ENCODE measurements around the gene YJU2. TPM values are rescaled to one million over a fixed set of nuclear protein-coding genes. Genes with fewer than 3 reads are reported as not detected.

The YJU2 gene
- total RNA-seq (10 to 100 TPM; 12.5 to 25.2 TPM), polyA plus RNA-seq (ENCODE audit: insufficient read length in 2 of 2) (10 to 100 TPM; 26.6 to 27.0 TPM)
- long read RNA-seq, donor 1, transcript YJU2-201 (8 exons, 1,434 nt): major isoform, 12 of 12 reads
- long read RNA-seq, donor 1, partial matches to known transcripts: 0 of 12 reads
- long read RNA-seq, donor 1, other reads (novel, unspliced or antisense): 0 of 12 reads
- long read RNA-seq, donor 2, partial matches to known transcripts: 0 of 1 reads
- long read RNA-seq, donor 2, other reads (novel, unspliced or antisense): 0 of 1 reads
- long read RNA-seq, donor 3, transcript YJU2-201 (8 exons, 1,434 nt): major isoform, 7 of 23 reads
- long read RNA-seq, donor 3, partial matches to known transcripts: 16 of 23 reads
- long read RNA-seq, donor 3, other reads (novel, unspliced or antisense): 0 of 23 reads
- long read RNA-seq, donor 4, transcript YJU2-201 (8 exons, 1,434 nt): major isoform, 16 of 222 reads
- long read RNA-seq, donor 4, partial matches to known transcripts: 206 of 222 reads
- long read RNA-seq, donor 4, other reads (novel, unspliced or antisense): 0 of 222 reads

- DNase-seq (ENCODE audit: low read depth in 4 of 6, low spot score in 6 of 6): peak; percentile 97 to 100 (median 99)
- WGBS (ENCODE audit: insufficient coverage): 0% methylated on average over 24 of the region's 45 CpGs
- Histone ChIP-seq H3K4me1 (ENCODE audit: control insufficient read depth, insufficient read depth, low read length) (peaks cover 13% of the 10 kb centered on the region), H3K27ac (ENCODE audit: low read depth, low read length) (peak within 1 kb of the TSS; percentile 96), H3K27me3 (ENCODE audit: control insufficient read depth, insufficient read depth, low read length) (no peaks in the 10 kb centered on the region), H3K9me3 (ENCODE audit: control insufficient read depth, insufficient read depth, low read length) (no peaks in the 10 kb centered on the region), H3K4me3 (ENCODE audit: low read depth, low read length) (peak within 1 kb of the TSS; percentile 91), H3K36me3 (ENCODE audit: control insufficient read depth, insufficient read depth, low read length) (peaks cover 37% of the 10 kb centered on the region)
These were observed at the start of gene YJU2 for GRCh38 chr19:4246767-4247593. YJU2 (plus strand) TSS chr19:4247080; CDS start chr19:4247147, 67 bp downstream.

GRCh38 chr19:4197228-4197624, 49.7 kb upstream of the YJU2 start:
- WGBS (ENCODE audit: insufficient coverage): 88% methylated on average over 5 of the region's 5 CpGs
- no peak overlapping the region for H3K27ac ChIP-seq (ENCODE audit: low read depth, low read length)
- H3K4me1 ChIP-seq (ENCODE audit: control insufficient read depth, insufficient read depth, low read length): no peaks in the 10 kb centered on the region
- no peak overlapping the region for H3K4me3 ChIP-seq (ENCODE audit: low read depth, low read length)
- peaks cover 17% of the 10 kb centered on the region for H3K27me3 ChIP-seq (ENCODE audit: control insufficient read depth, insufficient read depth, low read length)
- no peaks in the 10 kb centered on the region for H3K36me3 ChIP-seq (ENCODE audit: control insufficient read depth, insufficient read depth, low read length)
- no peaks in the 10 kb centered on the region for H3K9me3 ChIP-seq (ENCODE audit: control insufficient read depth, insufficient read depth, low read length)
- no peak for DNase-seq (ENCODE audit: low read depth in 4 of 6, low spot score in 6 of 6)

GRCh38 chr19:4197625-4198466, 49.0 kb upstream of the YJU2 start:
- Histone ChIP-seq H3K27me3 (ENCODE audit: control insufficient read depth, insufficient read depth, low read length) (peaks cover 17% of the 10 kb centered on the region), H3K4me3 (ENCODE audit: low read depth, low read length) (no peak overlapping the region), H3K4me1 (ENCODE audit: control insufficient read depth, insufficient read depth, low read length) (no peaks in the 10 kb centered on the region), H3K27ac (ENCODE audit: low read depth, low read length) (no peak overlapping the region), H3K9me3 (ENCODE audit: control insufficient read depth, insufficient read depth, low read length) (no peaks in the 10 kb centered on the region), H3K36me3 (ENCODE audit: control insufficient read depth, insufficient read depth, low read length) (no peaks in the 10 kb centered on the region)
- peak in 2 of 6 donors; percentile 11 to 30 for DNase-seq (ENCODE audit: low read depth in 4 of 6, low spot score in 6 of 6)
- WGBS (ENCODE audit: insufficient coverage): 16% methylated on average over 59 of the region's 70 CpGs

- H3K27ac ChIP-seq (ENCODE audit: low read depth, low read length): no peak overlapping the region
- peaks cover 17% of the 10 kb centered on the region for H3K27me3 ChIP-seq (ENCODE audit: control insufficient read depth, insufficient read depth, low read length)
- 15% methylated on average over 13 of the region's 28 CpGs for WGBS (ENCODE audit: insufficient coverage)
- no peaks in the 10 kb centered on the region for H3K9me3 ChIP-seq (ENCODE audit: control insufficient read depth, insufficient read depth, low read length)
- no peaks in the 10 kb centered on the region for H3K36me3 ChIP-seq (ENCODE audit: control insufficient read depth, insufficient read depth, low read length)
- no peak overlapping the region for H3K4me3 ChIP-seq (ENCODE audit: low read depth, low read length)
- H3K4me1 ChIP-seq (ENCODE audit: control insufficient read depth, insufficient read depth, low read length): no peaks in the 10 kb centered on the region
- peak in 2 of 6 donors; percentile 26 to 69 for DNase-seq (ENCODE audit: low read depth in 4 of 6, low spot score in 6 of 6)
These were observed 48.3 kb upstream of the YJU2 start for GRCh38 chr19:4198467-4199126.

- H3K27me3 ChIP-seq (ENCODE audit: control insufficient read depth, insufficient read depth, low read length): peaks cover 17% of the 10 kb centered on the region
- no peaks in the 10 kb centered on the region for H3K36me3 ChIP-seq (ENCODE audit: control insufficient read depth, insufficient read depth, low read length)
- no peaks in the 10 kb centered on the region for H3K9me3 ChIP-seq (ENCODE audit: control insufficient read depth, insufficient read depth, low read length)
- H3K27ac ChIP-seq (ENCODE audit: low read depth, low read length): no peak overlapping the region
- peaks cover 5% of the 10 kb centered on the region for H3K4me1 ChIP-seq (ENCODE audit: control insufficient read depth, insufficient read depth, low read length)
- WGBS (ENCODE audit: insufficient coverage): 81% methylated on average over 33 of the region's 33 CpGs
- no peak overlapping the region for H3K4me3 ChIP-seq (ENCODE audit: low read depth, low read length)
- no peak for DNase-seq (ENCODE audit: low read depth in 4 of 6, low spot score in 6 of 6)
These were observed 47.1 kb upstream of the YJU2 start for GRCh38 chr19:4199699-4200293.

- peaks cover 17% of the 10 kb centered on the region for H3K27me3 ChIP-seq (ENCODE audit: control insufficient read depth, insufficient read depth, low read length)
- H3K36me3 ChIP-seq (ENCODE audit: control insufficient read depth, insufficient read depth, low read length): no peaks in the 10 kb centered on the region
- DNase-seq (ENCODE audit: low read depth in 4 of 6, low spot score in 6 of 6): no peak
- no peaks in the 10 kb centered on the region for H3K9me3 ChIP-seq (ENCODE audit: control insufficient read depth, insufficient read depth, low read length)
- WGBS (ENCODE audit: insufficient coverage): 67% methylated on average over 2 of the region's 2 CpGs
- H3K4me1 ChIP-seq (ENCODE audit: control insufficient read depth, insufficient read depth, low read length): peaks cover 5% of the 10 kb centered on the region
- no peak overlapping the region for H3K27ac ChIP-seq (ENCODE audit: low read depth, low read length)
- no peak overlapping the region for H3K4me3 ChIP-seq (ENCODE audit: low read depth, low read length)
These were observed 45.8 kb upstream of the YJU2 start for GRCh38 chr19:4200940-4201542.

- H3K27ac ChIP-seq (ENCODE audit: low read depth, low read length): no peak overlapping the region
- no peaks in the 10 kb centered on the region for H3K36me3 ChIP-seq (ENCODE audit: control insufficient read depth, insufficient read depth, low read length)
- peaks cover 5% of the 10 kb centered on the region for H3K4me1 ChIP-seq (ENCODE audit: control insufficient read depth, insufficient read depth, low read length)
- WGBS (ENCODE audit: insufficient coverage): 95% methylated on average over 3 of the region's 4 CpGs
- no peaks in the 10 kb centered on the region for H3K9me3 ChIP-seq (ENCODE audit: control insufficient read depth, insufficient read depth, low read length)
- H3K27me3 ChIP-seq (ENCODE audit: control insufficient read depth, insufficient read depth, low read length): peaks cover 17% of the 10 kb centered on the region
- no peak overlapping the region for H3K4me3 ChIP-seq (ENCODE audit: low read depth, low read length)
- DNase-seq (ENCODE audit: low read depth in 4 of 6, low spot score in 6 of 6): no peak
These were observed 45.1 kb upstream of the YJU2 start for GRCh38 chr19:4201798-4202197.

- 100% methylated on average over 6 of the region's 10 CpGs for WGBS (ENCODE audit: insufficient coverage)
- H3K27ac ChIP-seq (ENCODE audit: low read depth, low read length): no peak overlapping the region
These were observed 39.9 kb upstream of the YJU2 start for GRCh38 chr19:4206818-4207484.

More at GRCh38 chr19:4206818-4207484, 39.9 kb upstream of the YJU2 start:
- Histone ChIP-seq H3K36me3 (ENCODE audit: control insufficient read depth, insufficient read depth, low read length) (peaks cover 12% of the 10 kb centered on the region), H3K4me3 (ENCODE audit: low read depth, low read length) (no peak overlapping the region), H3K27me3 (ENCODE audit: control insufficient read depth, insufficient read depth, low read length) (no peaks in the 10 kb centered on the region), H3K9me3 (ENCODE audit: control insufficient read depth, insufficient read depth, low read length) (no peaks in the 10 kb centered on the region), H3K4me1 (ENCODE audit: control insufficient read depth, insufficient read depth, low read length) (peaks cover 5% of the 10 kb centered on the region)
- DNase-seq (ENCODE audit: low read depth in 4 of 6, low spot score in 6 of 6): peak in 1 of 6 donors; percentile 19
